Hematopoietic multipotent progenitor cell (in vitro differentiated cells): ENCODE data around the gene TMEM272. TPM values are rescaled to one million over a fixed set of nuclear protein-coding genes. Genes with fewer than 3 reads are reported as not detected.

Experiments used
- DNase-seq, 3 donors: peaks; one replicate each; pipeline ENCODE4 v3.0.0-alpha.2; 2011 to 2015; ENCODE audit warnings: low read depth in 2 of 3, low spot score in 2 of 3
- total RNA-seq: library from RNA; depleted of rRNA; stranded (reverse); fragments of >200 nt; gene quantifications from one replicate; pipeline ENCODE4 v1.2.3, GENCODE V29; 2012

The TMEM272 gene
- total RNA-seq, 1 donor = 0.81 TPM

DNA sequence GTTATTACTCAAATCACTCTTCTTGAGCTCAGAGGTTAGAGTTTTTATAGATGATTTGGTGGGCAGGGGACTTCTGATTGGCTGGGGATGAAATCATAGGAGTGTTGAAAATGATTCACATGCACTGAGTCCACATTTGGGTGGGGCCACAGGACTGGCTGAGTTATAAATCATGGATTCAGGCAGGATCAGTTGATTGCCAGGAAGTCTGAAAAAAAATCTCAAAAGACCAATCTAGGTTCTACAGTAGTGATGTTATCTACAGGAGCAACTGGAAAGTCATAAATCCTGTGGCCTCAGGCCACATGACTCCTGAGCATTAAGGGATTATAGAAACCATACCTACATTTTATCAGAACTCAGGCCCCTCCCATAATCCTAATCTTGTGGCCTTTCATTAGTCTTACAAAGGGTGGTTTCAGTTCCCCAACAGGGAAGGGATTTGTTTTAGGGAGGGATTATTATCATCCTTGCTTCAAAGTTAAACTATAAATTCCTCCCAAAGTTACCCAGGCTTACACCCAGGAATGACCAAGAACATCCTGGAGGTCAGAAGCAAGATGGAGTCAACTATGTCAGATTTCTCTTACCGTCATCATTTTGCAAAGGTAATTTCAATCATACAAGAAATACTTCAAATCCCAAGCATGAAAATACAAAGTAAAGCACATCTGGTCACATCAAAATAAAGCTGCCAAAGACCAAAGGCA, 11.2 kb upstream of the TMEM272 start:
- no peak for DNase-seq

DNA sequence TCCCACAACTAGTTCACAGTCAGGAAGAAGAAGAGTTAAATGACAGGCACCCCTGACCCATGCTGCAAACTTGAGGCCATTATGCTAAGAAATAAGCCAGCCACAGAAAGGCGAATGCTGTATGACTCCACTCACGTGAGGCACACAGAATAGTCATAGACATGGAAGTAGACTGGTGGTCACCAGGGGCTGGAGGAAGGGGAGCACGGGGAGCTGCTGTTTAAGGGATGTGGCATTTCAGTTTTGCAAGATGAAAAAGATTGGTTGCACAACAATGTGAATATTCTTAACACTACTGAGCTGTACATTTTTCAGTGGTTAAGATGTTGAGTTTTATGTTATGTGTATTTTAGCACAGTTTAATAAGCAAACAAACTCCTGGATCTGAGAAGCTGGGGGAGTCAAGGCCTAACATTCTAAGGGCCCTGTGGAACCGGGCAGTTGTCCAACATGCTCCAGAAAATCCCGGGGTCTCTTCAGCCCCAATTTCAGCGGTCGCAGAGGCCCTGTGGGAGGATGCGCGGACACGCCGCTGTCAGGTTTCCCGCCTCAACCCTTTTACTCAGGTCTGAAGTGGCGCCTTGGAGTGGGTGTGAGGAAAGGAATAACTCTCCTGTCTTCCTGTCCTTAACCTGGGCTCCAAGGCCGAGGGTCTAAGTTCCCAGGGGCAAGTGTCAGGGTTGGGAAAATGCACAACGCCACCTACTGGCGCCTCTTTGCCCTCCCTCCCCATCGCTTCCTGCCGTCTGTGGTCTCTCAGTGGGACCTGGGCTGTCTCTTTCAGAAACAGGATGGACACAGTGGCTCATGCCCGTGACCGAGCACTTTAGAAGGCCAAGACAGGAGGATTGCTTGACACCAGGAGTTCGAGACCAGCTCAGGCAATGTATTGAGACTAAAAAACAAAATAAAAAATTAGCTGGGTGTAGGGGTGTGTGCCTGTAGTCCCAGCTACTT, 4.4 kb upstream of the TMEM272 start:
- peak in 1 of 3 donors; percentile 56 for DNase-seq

DNA sequence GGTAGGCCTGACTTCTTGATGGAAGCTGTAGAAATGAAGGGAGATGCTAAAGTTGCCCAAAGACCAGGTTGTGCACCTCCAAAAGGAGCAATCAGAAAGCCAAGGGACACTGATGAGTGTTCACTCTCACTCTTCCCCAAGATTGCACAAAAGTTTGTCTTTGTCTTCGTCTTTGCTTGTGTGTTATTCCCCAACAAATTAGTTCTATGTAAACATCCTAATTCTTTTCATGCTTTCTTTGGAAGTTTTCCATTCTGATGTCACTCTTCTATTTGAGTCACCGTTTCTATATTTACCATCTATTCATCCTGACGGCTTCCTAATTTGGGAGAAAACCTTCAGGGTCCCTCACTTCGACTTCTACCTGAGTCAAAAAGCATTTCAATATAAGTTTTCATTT, 3.7 kb upstream of the TMEM272 start:
- no peak for DNase-seq

DNA sequence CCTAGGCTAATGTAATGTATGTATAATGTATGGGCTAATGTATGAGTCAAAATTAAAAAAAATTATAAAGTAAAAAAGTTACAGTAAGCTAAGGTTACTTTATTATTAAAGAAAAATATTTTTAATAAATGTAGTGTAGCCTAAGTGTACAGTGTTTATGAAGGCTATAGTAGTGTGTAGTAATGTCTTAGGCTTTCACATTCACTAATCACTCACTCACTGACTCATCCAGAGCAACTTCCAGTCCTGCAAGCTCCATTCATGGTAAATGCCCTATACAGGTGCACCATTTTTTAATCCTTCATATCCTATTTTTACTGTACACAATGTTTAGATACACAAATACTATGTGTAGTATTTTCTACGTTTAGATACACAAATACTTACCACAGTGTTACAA, 1.8 kb upstream of the TMEM272 start:
- DNase-seq = no peak

- no peak for DNase-seq
Measured at GRCh38 chr13:51845574-51846318, 769 bp upstream of the TMEM272 start.

GRCh38 chr13:51843529-51843928, 1.4 kb downstream of the TMEM272 start:
- DNase-seq = no peak

DNA sequence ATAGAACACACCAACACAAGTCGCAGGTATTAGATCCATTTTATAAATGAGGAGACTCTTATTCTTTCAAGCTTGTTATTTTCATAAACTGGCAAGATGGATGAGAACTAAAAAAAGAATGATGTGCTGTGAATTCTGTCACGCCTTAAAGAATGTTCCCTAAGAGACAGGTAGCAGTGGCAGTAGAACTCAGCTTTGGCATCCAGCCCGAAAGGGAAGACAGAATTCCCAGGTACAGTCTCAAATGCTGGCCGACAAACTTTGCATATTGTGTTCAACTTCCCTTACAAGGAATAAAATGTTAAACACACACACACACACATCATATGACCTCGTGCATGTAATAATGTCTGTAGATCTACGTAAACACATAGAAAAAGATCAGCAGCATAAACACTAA, 3.2 kb downstream of the TMEM272 start:
- DNase-seq = no peak

GRCh38 chr13:51840917-51841316, 4.1 kb downstream of the TMEM272 start:
- DNase-seq = no peak

DNA sequence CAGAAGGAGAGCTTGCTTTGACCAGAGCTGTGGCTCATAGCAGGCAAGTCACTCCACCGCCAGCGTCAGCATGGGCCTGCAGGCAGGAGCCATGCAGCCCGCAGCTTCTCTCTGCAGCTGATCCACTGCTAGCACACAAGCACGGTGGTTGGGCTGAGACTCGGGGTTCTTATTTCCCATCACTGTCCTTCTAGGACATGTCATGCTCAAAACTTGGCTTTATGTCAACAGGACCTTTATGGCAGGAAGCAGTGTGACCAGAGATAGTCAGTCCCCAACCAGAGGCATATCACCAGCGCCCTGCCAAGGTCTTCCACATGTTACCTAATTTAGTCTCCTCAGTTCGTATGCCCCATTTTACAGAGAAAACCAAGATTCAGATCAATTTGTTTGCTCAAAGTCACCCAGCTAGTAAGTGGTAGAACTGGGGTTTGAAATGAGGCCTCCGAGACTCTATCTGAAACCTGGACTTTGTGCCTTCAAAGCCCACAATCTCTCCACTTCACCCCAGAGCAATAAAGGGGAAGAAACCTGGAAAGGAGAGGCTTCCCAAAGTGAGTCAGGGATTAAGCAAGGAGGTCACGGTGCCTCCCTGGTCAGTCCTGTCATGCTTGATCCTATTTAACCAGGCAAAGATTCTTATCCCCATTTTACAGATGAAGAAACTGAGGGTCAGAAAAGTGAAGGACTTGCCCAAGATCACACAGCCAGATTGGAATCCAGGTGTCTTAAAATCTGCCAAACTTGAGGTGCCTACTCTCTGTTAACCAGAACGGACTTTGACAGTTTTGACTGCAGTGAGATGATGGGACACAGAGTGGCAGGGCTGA, 5.1 kb downstream of the TMEM272 start:
- DNase-seq = peak in 2 of 3 donors; percentile 42 to 69

DNA sequence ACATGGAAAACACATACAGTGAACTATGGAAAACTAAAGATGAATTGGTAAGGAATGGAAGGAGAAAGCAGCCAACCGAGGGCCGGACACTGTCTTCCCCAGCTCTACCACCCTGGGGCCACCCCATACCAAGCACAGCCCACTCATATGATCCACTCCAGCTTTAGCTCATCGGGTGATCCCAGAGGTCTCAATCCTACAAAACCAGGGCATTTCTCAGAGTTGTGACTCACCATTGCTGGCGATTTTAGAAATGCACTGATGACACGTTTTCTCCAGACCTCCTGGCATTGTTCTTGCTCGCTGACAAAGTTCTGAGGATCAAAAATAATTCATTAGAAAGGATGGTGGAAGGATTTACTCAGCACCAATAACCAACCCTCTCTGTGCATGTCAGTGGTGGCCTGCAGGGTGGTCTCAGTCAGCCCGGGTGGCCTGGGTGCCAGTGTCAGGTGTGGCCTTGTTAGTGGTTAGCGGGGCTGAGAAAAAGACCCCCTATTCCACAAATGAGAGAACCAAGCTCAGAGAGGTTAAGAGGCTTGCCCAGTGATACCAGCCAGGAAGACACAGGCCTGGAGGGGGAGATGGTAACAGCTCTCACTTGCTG, 6.6 kb downstream of the TMEM272 start:
- DNase-seq = no peak

DNA sequence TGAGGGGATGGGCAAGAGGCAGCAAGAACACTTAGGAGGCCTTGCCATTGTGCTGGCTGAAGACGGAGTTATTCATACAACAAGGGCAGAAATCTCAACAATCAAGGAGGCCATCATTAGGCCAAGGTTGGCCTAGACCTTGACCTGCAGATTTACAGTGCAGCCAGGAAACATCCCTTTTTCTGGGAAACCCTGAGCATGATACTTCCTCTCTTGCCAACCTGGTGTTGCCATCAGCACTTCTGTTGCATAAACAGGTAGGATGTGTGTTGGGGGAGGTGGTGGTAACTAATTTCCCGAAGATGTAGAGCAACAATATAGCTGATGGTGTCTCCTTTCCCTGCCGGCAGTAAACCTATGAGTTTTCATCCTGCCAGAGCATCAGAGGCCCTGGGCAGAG, 8.0 kb downstream of the TMEM272 start:
- DNase-seq = no peak

DNA sequence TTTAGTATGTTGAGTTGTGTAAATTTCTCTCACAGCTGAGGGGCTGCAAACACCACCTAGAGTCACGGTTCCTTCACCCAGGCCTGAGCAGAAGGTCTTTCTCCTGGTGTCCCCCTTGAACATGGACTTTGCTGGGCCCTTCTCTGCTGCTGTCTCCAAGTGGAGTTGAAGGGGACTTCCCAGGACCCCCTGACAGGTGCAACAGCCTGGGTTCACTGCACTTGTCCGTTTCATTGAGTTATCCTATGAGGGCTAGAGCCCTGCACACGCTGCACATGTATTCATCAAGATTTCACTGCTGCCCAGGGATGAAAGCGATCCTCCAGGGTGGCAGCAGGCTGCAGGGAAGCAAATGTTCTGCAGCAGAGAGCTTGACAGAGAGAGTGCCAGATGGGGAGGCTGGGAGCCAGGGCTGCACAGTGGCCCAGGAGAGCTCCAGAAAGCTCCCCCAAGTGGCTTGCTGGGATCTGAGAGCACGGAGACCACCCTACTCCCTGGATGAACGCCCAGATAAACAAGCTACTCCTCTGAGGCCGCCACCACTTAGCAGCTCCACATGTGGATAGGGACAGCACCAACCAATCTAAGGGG, 10.3 kb downstream of the TMEM272 start:
- DNase-seq = no peak

GRCh38 chr13:51833980-51834379, 11.0 kb downstream of the TMEM272 start:
- no peak for DNase-seq

DNA sequence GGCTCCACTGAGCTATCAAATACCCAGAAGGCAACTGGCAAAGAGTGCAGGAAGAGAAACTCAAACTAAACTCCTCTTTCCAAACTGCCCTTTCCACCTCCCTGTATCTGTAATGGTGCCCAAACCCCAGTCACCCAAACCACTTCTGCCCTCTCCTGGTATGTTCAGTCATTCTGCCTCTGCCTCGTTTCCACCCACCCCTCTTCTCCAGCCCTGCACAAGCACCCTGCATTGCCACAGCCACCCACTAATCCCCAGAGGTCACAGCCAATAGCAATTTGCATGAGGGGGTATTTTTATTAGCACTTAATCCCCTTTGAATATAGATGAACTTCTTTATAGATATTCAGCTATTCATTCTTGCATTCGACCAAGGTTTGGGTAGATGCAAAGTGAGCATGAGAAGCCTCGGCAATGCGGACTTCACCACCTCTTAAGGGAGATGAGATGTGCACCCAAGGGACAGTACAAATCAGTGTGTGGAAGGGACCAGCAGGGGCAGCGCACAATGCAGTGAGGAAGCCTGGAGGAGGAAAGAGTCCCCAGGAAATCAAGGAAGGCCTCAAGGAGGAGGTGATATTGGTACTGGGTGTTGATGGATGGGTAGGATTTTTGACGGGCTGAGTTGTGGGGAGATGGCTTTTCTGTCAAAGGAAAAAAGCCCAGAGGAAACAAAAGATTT, 12.4 kb downstream of the TMEM272 start:
- peak in 2 of 3 donors; percentile 44 to 69 for DNase-seq

- no peak for DNase-seq
Measured at GRCh38 chr13:51831519-51831918, 13.5 kb downstream of the TMEM272 start.

DNA sequence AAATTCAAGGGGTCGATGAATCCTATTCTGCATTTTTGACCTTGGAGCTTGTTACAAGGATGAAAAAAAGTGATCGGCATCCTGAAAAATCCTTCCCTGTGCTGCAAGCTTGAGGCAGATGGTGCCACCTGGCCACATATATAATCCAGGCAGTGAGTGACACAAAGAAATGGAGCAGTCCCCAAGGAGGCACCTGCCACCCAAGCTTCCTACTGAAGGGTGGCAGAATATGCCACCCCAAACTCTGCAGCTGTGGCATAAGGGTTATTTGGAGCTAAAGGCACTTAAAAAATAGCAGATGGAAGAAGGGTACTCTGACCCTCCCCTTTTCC, 15.4 kb downstream of the TMEM272 start:
- DNase-seq = no peak

DNA sequence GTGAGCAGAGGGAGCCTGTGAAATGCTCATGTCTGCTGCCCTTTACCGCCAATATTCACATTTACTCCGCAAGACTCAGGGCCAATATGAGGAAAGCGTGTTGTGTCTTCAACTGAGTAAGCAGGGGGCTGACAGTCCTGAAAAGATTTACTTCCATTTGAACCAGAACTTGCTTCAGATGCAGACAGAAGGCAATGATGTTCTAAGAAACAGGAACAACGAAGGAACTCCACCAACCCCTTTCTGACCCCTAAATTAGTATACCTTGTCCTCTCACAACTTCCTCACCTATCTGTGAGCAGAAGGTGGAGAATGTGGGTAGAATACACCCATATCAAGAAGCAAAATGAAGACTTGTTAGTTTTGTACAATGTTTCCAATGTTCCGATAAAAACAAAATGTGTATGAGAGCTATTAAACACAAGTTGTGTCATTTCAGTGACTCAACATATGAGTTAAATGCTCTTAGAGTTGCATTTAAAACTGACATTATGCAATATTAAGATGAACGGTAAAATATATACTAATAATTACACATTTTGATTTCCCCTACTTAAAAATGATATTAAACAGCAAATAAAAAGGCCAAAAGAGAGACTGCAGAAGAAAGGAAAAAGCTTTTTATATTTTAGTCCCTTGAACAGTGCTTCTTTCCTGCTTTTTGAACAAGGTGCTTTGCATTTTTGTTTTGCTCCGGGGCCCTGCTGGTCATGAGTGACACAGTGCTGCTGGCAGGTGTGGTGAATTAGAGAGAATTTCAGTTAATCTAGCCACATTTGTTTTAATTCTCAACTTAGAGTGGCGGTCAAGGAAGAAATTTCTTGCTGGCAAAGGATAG, 16.0 kb downstream of the TMEM272 start:
- DNase-seq = no peak

DNA sequence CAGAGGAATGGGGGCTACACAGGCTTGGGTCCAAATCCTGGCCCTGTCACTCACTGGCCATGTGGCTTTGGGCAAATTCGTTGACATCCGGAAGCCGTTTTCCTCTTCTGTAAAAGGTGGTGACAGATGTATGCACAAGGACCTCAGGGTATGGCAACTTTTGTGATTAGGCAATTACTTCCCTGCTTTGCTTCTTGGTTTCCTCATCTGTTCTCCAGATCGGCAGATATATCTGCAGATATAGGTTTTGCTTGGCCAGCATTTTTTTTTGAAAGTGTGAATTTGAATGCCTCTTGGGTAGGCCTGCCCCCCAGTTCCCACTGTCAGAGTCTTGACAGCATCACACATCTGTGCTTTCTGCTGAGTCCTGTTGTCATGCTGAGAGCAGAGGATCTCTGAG, 17.7 kb downstream of the TMEM272 start:
- no peak for DNase-seq
